Measurements from ENCODE around the gene RPS6KA6.

The RPS6KA6 gene

GRCh38 chrX:84047339-84047738, 140.7 kb downstream of the RPS6KA6 start:
- Mint-ChIP-seq H3K4me3 (no peak overlapping the region), H3K27ac (no peak overlapping the region), H3K36me3 (ENCODE audit: low read depth) (no peaks in the 10 kb centered on the region), H3K27me3 (ENCODE audit: low read depth, poor library complexity) (no peaks in the 10 kb centered on the region), H3K4me1 (peaks cover 4% of the 10 kb centered on the region), H3K9me3 (peaks cover 42% of the 10 kb centered on the region)
- DNase-seq = no peak
- TF ChIP-seq, protein P1, sequence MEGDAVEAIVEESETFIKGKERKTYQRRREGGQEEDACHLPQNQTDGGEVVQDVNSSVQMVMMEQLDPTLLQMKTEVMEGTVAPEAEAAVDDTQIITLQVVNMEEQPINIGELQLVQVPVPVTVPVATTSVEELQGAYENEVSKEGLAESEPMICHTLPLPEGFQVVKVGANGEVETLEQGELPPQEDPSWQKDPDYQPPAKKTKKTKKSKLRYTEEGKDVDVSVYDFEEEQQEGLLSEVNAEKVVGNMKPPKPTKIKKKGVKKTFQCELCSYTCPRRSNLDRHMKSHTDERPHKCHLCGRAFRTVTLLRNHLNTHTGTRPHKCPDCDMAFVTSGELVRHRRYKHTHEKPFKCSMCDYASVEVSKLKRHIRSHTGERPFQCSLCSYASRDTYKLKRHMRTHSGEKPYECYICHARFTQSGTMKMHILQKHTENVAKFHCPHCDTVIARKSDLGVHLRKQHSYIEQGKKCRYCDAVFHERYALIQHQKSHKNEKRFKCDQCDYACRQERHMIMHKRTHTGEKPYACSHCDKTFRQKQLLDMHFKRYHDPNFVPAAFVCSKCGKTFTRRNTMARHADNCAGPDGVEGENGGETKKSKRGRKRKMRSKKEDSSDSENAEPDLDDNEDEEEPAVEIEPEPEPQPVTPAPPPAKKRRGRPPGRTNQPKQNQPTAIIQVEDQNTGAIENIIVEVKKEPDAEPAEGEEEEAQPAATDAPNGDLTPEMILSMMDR (IDR thresholded peaks at IDR 0.05) = no peak

- no peaks in the 10 kb centered on the region for H3K27me3 Mint-ChIP-seq (ENCODE audit: low read depth, poor library complexity)
- H3K36me3 Mint-ChIP-seq (ENCODE audit: low read depth) = no peaks in the 10 kb centered on the region
- no peak overlapping the region for H3K4me3 Mint-ChIP-seq
- H3K27ac Mint-ChIP-seq = no peak overlapping the region
- TF ChIP-seq, protein P1 (IDR thresholded peaks at IDR 0.05) = peak; percentile 59
- peak; percentile 17 for DNase-seq
- H3K4me1 Mint-ChIP-seq = peaks cover 4% of the 10 kb centered on the region
- H3K9me3 Mint-ChIP-seq = peaks cover 46% of the 10 kb centered on the region
These were observed 141.5 kb downstream of the RPS6KA6 start for GRCh38 chrX:84046403-84046984.

GRCh38 chrX:84044051-84044450, 143.9 kb downstream of the RPS6KA6 start:
- Mint-ChIP-seq H3K4me1 (peaks cover 4% of the 10 kb centered on the region), H3K36me3 (ENCODE audit: low read depth) (no peaks in the 10 kb centered on the region), H3K9me3 (peaks cover 53% of the 10 kb centered on the region), H3K27ac (no peak overlapping the region), H3K4me3 (no peak overlapping the region), H3K27me3 (ENCODE audit: low read depth, poor library complexity) (no peaks in the 10 kb centered on the region)
- DNase-seq = no peak
- TF ChIP-seq, protein P1 (IDR thresholded peaks at IDR 0.05) = no peak

Measured in nephron progenitor cell (in vitro differentiated cells).